ENCODE measurements around the gene PRUNE2.
"Not testable (repeated sequence)": the region's sequence is repeated elsewhere in the genome, so short reads cannot be mapped to it uniquely, and the experiment has no call there.

PRUNE2 gene

GRCh38 chr9:76863832-76864231 is 42.1 kb downstream of the PRUNE2 start:
- no peak for DNase-seq (ENCODE audit: low read depth)

GRCh38 chr9:76859860-76860259 is 46.1 kb downstream of the PRUNE2 start:
- DNase-seq (ENCODE audit: low read depth): no peak

GRCh38 chr9:76858248-76858647 is 47.7 kb downstream of the PRUNE2 start:
- DNase-seq (ENCODE audit: low read depth): not testable (repeated sequence)

- DNase-seq (ENCODE audit: low read depth): no peak
These were observed 49.9 kb downstream of the PRUNE2 start for GRCh38 chr9:76856016-76856415.

- DNase-seq (ENCODE audit: low read depth): no peak
These were observed 50.9 kb downstream of the PRUNE2 start for GRCh38 chr9:76855015-76855414.

GRCh38 chr9:76852026-76852425 is 53.9 kb downstream of the PRUNE2 start:
- DNase-seq (ENCODE audit: low read depth): no peak

GRCh38 chr9:76846297-76846696 is 59.6 kb downstream of the PRUNE2 start:
- DNase-seq (ENCODE audit: low read depth): no peak

GRCh38 chr9:76845254-76845653 is 60.7 kb downstream of the PRUNE2 start:
- no peak for DNase-seq (ENCODE audit: low read depth)

GRCh38 chr9:76835571-76836283 is 70.2 kb downstream of the PRUNE2 start:
- DNase-seq (ENCODE audit: low read depth): peak; percentile 73

GRCh38 chr9:76828447-76828846 is 77.5 kb downstream of the PRUNE2 start:
- DNase-seq (ENCODE audit: low read depth): no peak

GRCh38 chr9:76827296-76828080 is 78.4 kb downstream of the PRUNE2 start:
- DNase-seq (ENCODE audit: low read depth): no peak

- no peak for DNase-seq (ENCODE audit: low read depth)
These were observed 85.5 kb downstream of the PRUNE2 start for GRCh38 chr9:76820431-76820830.

- peak; percentile 92 for DNase-seq (ENCODE audit: low read depth)
These were observed 87.6 kb downstream of the PRUNE2 start for GRCh38 chr9:76818271-76818670.

- peak; percentile 55 for DNase-seq (ENCODE audit: low read depth)
These were observed 88.4 kb downstream of the PRUNE2 start for GRCh38 chr9:76817489-76817888.

GRCh38 chr9:76812591-76812990 is 93.3 kb downstream of the PRUNE2 start:
- DNase-seq (ENCODE audit: low read depth): no peak

- no peak for DNase-seq (ENCODE audit: low read depth)
These were observed 95.4 kb downstream of the PRUNE2 start for GRCh38 chr9:76810377-76810957.

- no peak for DNase-seq (ENCODE audit: low read depth)
These were observed 97.3 kb downstream of the PRUNE2 start for GRCh38 chr9:76808636-76809035.

GRCh38 chr9:76803762-76804161 is 102.2 kb downstream of the PRUNE2 start:
- DNase-seq (ENCODE audit: low read depth): no peak

GRCh38 chr9:76803083-76803482 is 102.8 kb downstream of the PRUNE2 start:
- no peak for DNase-seq (ENCODE audit: low read depth)

- no peak for DNase-seq (ENCODE audit: low read depth)
These were observed 105.0 kb downstream of the PRUNE2 start for GRCh38 chr9:76800901-76801300.

GRCh38 chr9:76799473-76799872 is 106.4 kb downstream of the PRUNE2 start:
- DNase-seq (ENCODE audit: low read depth): no peak

GRCh38 chr9:76798527-76798926 is 107.4 kb downstream of the PRUNE2 start:
- no peak for DNase-seq (ENCODE audit: low read depth)

- DNase-seq (ENCODE audit: low read depth): no peak
These were observed 109.6 kb downstream of the PRUNE2 start for GRCh38 chr9:76796296-76796695.

All from GM04503 (cell line).